K562 (cell line): ENCODE results near the gene SEPTIN1. TPM values are rescaled to one million over a fixed set of nuclear protein-coding genes. Genes with fewer than 3 reads are reported as not detected.

Experiments
- ARID3B ChIP-seq: fragments of 250-450 bp; sonication (Bioruptor Pico); IDR thresholded peaks from 2 replicates; pipeline ENCODE4 v1.4.0; 2020; ENCODE audit warnings: borderline replicate concordance
- ARID4B ChIP-seq: sonication (generic); formaldehyde crosslinking; IDR thresholded peaks from 2 replicates; pipeline ENCODE4 v1.8.0; 2022; ENCODE audit warnings: mild to moderate bottlenecking, missing genetic modification reagents
- CHCHD3 ChIP-seq: fragments of 250-450 bp; sonication (Bioruptor Pico); IDR thresholded peaks from 2 replicates; pipeline ENCODE4 v2.1.2; 2022; ENCODE audit warnings: mild to moderate bottlenecking
- FOXA3 ChIP-seq, 2 experiments: fragments of 450-650 bp in 1 of 2; sonication (generic) in 1 of 2; formaldehyde crosslinking; IDR thresholded peaks in 1 of 2; conservative IDR thresholded peaks in 1 of 2; 2 replicates each; pipeline versions ENCODE4 v1.4.0 to v1.8.0; 2020 to 2022; ENCODE audit warnings: mild to moderate bottlenecking in 2 of 2, missing genetic modification reagents in 1 of 2
- HMGN3 ChIP-seq: IDR thresholded peaks from 2 replicates; pipeline ENCODE4 v1.6.1; 2011; ENCODE audit warnings: borderline replicate concordance, low read depth, mild to moderate bottlenecking, mixed read lengths, low read length; ENCODE audit not compliant: insufficient read length; ENCODE audit errors: extremely low read depth
- KAT2B ChIP-seq: IDR thresholded peaks from one replicate; pipeline ENCODE4 v1.6.1; 2012; ENCODE audit warnings: low read depth, mild to moderate bottlenecking, control low read depth, inconsistent platforms, low read length, moderate library complexity
- MBD2 ChIP-seq: sonication (generic); IDR thresholded peaks from 2 replicates; pipeline ENCODE4 v1.6.1; 2016; ENCODE audit warnings: low read depth, borderline replicate concordance
- POLR2H ChIP-seq: IDR thresholded peaks from 2 replicates; pipeline ENCODE4 v1.6.1; 2016; ENCODE audit warnings: missing genetic modification characterization, low read depth, mild to moderate bottlenecking, control low read depth, missing compliant biosample characterization, moderate library complexity
- SAP30 ChIP-seq: fragments of 200-600 bp; sonication (generic); IDR thresholded peaks from 2 replicates; pipeline ENCODE4 v1.6.1; 2012; ENCODE audit warnings: borderline replicate concordance, low read depth, mild to moderate bottlenecking, moderate library complexity, low read length, control low read depth, inconsistent platforms; ENCODE audit not compliant: insufficient read depth, poor library complexity, severe bottlenecking
- SMAD2 ChIP-seq: fragments of 150-350 bp; IDR thresholded peaks from 2 replicates; pipeline ENCODE4 v1.6.1; 2014; ENCODE audit warnings: low read depth, mild to moderate bottlenecking, low read length
- SUPT5H ChIP-seq: fragments of 450-650 bp; IDR thresholded peaks from 2 replicates; pipeline ENCODE4 v1.6.1; 2016
- TBP ChIP-seq: optimal IDR thresholded peaks from 2 replicates; pipeline ENCODE3; 2011; ENCODE audit warnings: low read depth, low read length, improper control_type of control experiment
- USF2 ChIP-seq: sonication (generic); formaldehyde crosslinking; IDR thresholded peaks from 2 replicates; pipeline ENCODE4 v1.5.0; 2020; ENCODE audit warnings: missing genetic modification reagents
- ZBTB17 ChIP-seq: fragments of 450-650 bp; formaldehyde crosslinking; IDR thresholded peaks from 2 replicates; pipeline ENCODE4 v1.4.0; 2020; ENCODE audit warnings: mild to moderate bottlenecking
- ZFP91 ChIP-seq: sonication (generic); formaldehyde crosslinking; IDR thresholded peaks from 2 replicates; pipeline ENCODE4 v1.8.0; 2022; ENCODE audit warnings: mild to moderate bottlenecking, missing genetic modification reagents
- ZNF175 ChIP-seq: fragments of 200-800 bp; sonication (Bioruptor generic); IDR thresholded peaks from 2 replicates; pipeline ENCODE4 v1.6.1; 2016; ENCODE audit warnings: low read depth, mild to moderate bottlenecking, missing genetic modification characterization, missing compliant biosample characterization
- ZNF431 ChIP-seq: sonication (generic); formaldehyde crosslinking; IDR thresholded peaks from 2 replicates; pipeline ENCODE4 v1.8.0; 2022; ENCODE audit warnings: mild to moderate bottlenecking, missing genetic modification reagents
- ZNF707 ChIP-seq: fragments of 250-450 bp; sonication (Bioruptor Pico); conservative IDR thresholded peaks from 2 replicates; pipeline ENCODE4 v1.8.0; 2022; ENCODE audit warnings: inconsistent platforms, mild to moderate bottlenecking, moderate library complexity
- polyA plus RNA-seq, 8 experiments: library from polyadenylated mRNA; depleted of rRNA in 4 of 8; stranded (reverse) in 5 of 8; unstranded in 3 of 8; fragments of >200 nt; fragmentation: Nextera tagmentation in 2 of 8; fragmentation: Illumina TruSeq in 1 of 8; extraction: Ambion mirVana in 2 of 8; extraction: Trizol in 1 of 8; gene quantifications; 2 replicates each; pipeline versions ENCODE4 v1.2.1 to v1.2.3, GENCODE V29; 2011 to 2014; ENCODE audit warnings: inconsistent platforms in 1 of 8, missing spikeins in 1 of 8
- total RNA-seq, 7 experiments: library from RNA; depleted of rRNA in 6 of 7; stranded (reverse); fragments of >200 nt in 6 of 7; fragmentation: Illumina TruSeq in 2 of 7; extraction: Trizol in 2 of 7; gene quantifications; 2 replicates each; pipeline versions ENCODE4 v1.2.1 to v1.2.3, GENCODE V29; 2011 to 2021; ENCODE audit warnings: low replicate concordance in 1 of 7

The SEPTIN1 gene
- total and polyA plus RNA-seq, 9 of the 15 experiments (the other 6 are each of a cell fraction or from before 2014, with no cell fraction given): 0.23 to 5.6 (median 1.7) TPM; not detected in 1

DNA sequence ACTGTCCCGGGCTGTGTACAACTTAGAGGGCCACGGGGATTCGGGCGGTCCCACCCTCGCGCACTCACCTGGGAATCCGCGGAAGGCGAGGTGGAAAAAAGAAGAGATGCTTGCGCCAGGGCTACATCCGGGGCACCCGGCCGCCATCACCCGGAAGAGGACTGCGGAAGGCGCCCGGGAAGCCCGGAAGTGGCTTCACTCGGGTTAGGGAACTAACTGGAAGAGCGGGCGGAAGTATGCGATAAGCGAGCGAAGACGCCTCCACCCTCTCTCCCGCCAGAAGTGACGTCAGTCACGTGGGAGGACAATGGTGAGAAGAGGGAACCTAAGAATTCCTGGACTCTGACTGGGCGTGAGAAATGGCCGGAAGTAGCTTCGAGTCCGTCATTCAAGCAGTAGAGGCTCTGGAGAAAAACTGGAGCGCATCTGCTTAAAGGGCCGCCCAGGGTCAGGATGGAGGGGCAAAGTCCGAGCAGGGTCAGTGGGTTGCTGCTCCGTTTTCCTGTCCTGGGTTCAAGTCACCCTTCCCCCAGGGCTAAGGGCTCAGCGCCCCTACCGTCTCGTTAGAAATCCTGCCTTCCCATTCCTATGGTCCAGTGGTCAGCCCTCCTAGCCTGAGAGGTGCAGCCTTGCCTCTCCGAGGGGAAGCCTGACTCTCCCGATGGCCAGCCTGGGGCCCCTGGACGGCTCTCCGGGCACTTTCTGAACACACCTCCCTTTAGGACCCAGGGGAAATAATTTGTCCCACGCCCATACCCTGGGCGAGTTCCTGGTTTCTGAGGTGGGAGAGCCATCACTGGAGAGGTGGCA lies 27.0 kb downstream of the SEPTIN1 start, which contains the start of gene CD2BP2 (continued):
- TF ChIP-seq SAP30 (peak; percentile 67), KAT2B (no peak), ARID4B (peak; percentile 76), MBD2 (peak; percentile 64; the same call in 1 of the 2 replicates), ZNF431 (CRISPR knock-in tag) (no peak; the same call in 1 of the 2 replicates), USF2 (peak; percentile 93), CHCHD3 (no peak), ZNF707 (CRISPR knock-in tag) (no peak), POLR2H (peak; percentile 80), HMGN3 (peak; percentile 61), FOXA3 (CRISPR knock-in tag; conservative IDR thresholded peaks at IDR 0.05 in 1 of 2, IDR thresholded peaks at IDR 0.05 in 1 of 2) (0 out of 4 replicates have a peak, but pooled peaks of 1 of the 2 experiments have one; percentile 57), SUPT5H (peak; percentile 72), ZFP91 (CRISPR knock-in tag) (peak; percentile 72), TBP (peak; percentile 79), ARID3B (CRISPR knock-in tag) (no peak), ZBTB17 (CRISPR knock-in tag) (peak; percentile 73; the same call in 1 of the 2 replicates), SMAD2 (no peak), ZNF175 (CRISPR knock-in tag) (peak; percentile 68)
